Muscle layer of duodenum (tissue), 2 donors: ENCODE measurements around the gene OTOP2.
A peak's percentile ranks its signal among the peaks of the same experiment; 100 is the strongest.
"Not testable (repeated sequence)": the region's sequence is repeated elsewhere in the genome, so short reads cannot be mapped to it uniquely, and the experiment has no call there.

ENCODE experiments used
- H3K27ac ChIP-seq: one replicate; pipeline ENCODE4 v1.7.0; 2013; ENCODE audit warnings: mild to moderate bottlenecking, low read length
- H3K27me3 ChIP-seq: one replicate; pipeline ENCODE4 v1.7.0; 2013; ENCODE audit warnings: low read depth, mild to moderate bottlenecking, control low read depth, low read length
- H3K36me3 ChIP-seq, 2 donors: one replicate each; pipeline ENCODE4 v1.7.0; 2013; ENCODE audit warnings: low read length in 2 of 2, control low read depth in 1 of 2, mild to moderate bottlenecking in 1 of 2; ENCODE audit not compliant: insufficient read depth in 2 of 2, control insufficient read depth in 1 of 2
- H3K4me1 ChIP-seq, 2 donors: one replicate each; pipeline ENCODE4 v1.7.0; 2013; ENCODE audit warnings: low read length in 2 of 2, mild to moderate bottlenecking in 2 of 2, control low read depth in 1 of 2, moderate library complexity in 1 of 2; ENCODE audit not compliant: insufficient read depth in 2 of 2, control insufficient read depth in 1 of 2
- H3K4me3 ChIP-seq, 2 donors: one replicate each; pipeline ENCODE4 v1.7.0; 2013; ENCODE audit warnings: low read length in 2 of 2, low read depth in 1 of 2, mild to moderate bottlenecking in 1 of 2
- H3K9me3 ChIP-seq, 2 donors: one replicate each; pipeline ENCODE4 v1.7.0; 2013; ENCODE audit warnings: low read length in 2 of 2, control low read depth in 1 of 2, mild to moderate bottlenecking in 1 of 2; ENCODE audit not compliant: control insufficient read depth in 1 of 2
- donor health status: healthy.

Gene OTOP2

DNA sequence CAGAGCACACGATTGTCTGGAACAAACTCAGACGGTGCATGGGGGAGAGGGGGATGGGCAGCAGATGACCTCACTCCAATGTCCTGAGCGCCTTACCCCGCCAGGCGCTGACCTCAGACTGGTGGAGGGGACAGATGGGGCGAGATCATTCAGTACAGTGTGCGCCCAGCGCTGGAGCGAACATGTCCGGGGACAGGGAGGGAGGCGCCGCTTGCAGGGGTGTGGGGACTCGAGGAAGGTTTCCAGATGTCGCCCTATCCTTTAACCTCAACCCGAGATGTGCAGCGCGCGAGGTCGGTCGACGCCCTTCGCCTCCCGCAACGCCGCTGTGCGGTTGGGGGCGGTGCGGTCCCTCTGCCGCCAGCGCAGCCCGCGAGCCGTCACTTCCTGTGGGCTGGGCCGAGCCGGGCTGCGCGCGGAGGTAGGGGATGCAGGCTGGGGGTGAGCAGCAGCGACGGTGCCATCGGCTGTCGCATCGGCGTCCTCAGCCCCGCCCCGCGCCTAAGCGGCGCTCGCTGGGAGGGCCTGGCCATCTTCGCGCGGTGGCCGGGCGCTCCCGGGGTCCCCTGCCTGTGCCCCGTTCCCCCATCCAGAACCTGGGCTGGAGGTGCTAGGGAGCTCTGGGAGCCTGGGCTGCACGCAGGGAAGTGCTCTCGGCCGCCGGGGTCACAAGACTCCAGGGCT is 58.0 kb downstream of the OTOP2 start:
- Histone ChIP-seq H3K27ac (peak overlapping the region; percentile 90), H3K4me1 (peaks cover 7 to 13% of the 10 kb centered on the region in 2 donors), H3K9me3 (no peaks in the 10 kb centered on the region), H3K36me3 (no peaks in the 10 kb centered on the region), H3K27me3 (no peaks in the 10 kb centered on the region), H3K4me3 (peak overlapping the region; percentile 79)

DNA sequence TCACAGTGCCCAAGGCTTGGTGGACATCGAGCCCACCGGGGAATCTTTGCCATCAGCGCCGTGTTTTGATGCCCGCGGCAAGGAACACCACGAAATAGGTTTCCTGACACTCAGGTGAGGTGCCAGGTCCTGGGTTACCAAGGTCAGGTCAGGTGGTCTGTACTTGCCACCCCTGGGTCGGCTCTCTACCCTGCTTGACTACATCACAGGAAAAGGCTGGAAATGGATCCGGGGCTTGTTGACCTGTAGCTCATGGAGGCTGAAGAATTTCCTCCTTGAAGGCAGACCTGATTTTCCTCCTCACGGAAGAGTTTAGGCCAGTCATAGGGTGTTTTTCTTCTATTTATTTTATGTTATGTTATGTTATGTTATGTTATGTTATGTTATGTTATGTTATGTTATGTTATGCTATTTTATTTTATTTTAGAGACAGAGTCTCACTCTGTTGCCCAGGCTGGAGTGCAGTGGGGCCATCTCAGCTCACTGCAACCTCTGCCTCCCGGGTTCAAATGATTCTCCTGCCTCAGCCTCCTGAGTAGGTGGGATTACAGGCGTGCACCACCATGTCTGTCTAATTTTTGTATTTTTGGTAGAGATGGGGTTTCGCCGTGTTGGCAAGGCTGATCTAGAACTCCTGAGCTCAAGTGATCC is 58.7 kb downstream of the OTOP2 start:
- H3K27me3 ChIP-seq, H3K9me3 ChIP-seq, H3K36me3 ChIP-seq: not testable (repeated sequence)
- peak overlapping the region; percentile 90 for H3K27ac ChIP-seq
- peaks cover 7 to 14% of the 10 kb centered on the region in 2 donors for H3K4me1 ChIP-seq
- peak overlapping the region; percentile 79 for H3K4me3 ChIP-seq
